HG03066 (cell line): ENCODE results near the gene SNHG17.
"Not testable (repeated sequence)": the region's sequence is repeated elsewhere in the genome, so short reads cannot be mapped to it uniquely, and the experiment has no call there.

Source experiments
- ATAC-seq: cut with Tn5 transposase; IDR thresholded peaks from one replicate; pipeline ENCODE4 v1.9.1; 2021; ENCODE audit warnings: low read depth; ENCODE audit not compliant: unreplicated experiment

Gene SNHG17

DNA sequence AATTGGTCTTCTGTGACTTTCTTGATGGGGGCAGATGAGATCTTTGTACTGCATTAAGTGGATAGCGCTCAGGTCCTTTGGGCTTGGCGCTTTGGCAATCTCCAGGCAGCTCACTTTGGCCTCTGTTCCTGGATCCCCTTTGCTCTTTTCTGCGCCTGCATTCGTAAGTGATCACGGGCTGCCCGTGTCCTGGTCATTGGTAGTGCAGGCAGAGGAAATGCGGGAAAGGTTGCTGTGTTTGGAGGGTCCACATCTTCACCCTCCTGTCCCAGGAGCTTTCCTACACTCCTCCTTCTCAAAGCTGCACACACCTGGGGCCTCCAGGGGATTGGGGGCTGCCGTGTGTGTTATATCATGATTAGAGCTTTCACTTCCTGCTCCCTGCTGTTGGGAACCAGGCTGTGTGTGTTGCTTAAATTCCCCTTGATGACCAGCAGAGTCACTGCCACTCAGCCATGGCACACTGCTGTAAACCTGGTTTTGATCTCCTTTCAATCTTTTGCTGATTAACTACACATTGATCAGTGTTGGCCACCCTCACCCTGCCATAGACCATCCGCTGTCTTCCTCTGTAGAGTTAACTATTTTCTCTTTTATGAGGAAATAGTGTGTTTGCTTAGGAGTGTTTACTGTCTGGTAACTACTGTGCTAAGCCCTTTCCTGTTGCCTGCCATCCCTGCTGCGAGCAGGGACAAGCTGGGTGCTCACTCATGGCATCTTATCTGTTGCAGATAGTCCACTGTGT is 13.0 kb upstream of the SNHG17 start:
- no peak for ATAC-seq

DNA sequence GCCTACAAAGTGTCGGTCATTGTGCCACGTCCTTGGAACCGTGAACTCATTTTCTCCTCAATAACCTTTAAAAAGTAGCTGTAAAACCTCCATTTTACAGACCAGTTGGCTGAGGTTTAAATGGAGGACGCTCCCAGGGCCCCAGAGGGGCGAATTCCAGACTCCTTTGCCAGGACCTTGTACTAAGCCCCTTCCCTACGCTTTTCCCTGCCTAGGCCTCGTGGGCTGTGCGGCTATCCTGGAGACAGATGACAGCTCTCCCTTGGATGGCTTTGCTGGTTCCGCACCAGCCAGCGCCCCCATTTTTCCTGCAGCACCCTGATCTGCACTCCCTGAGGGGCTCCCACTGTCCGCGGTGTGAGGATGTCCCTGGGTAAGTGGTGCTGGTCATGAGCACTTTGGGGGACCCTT is 12.1 kb upstream of the SNHG17 start:
- ATAC-seq = no peak

DNA sequence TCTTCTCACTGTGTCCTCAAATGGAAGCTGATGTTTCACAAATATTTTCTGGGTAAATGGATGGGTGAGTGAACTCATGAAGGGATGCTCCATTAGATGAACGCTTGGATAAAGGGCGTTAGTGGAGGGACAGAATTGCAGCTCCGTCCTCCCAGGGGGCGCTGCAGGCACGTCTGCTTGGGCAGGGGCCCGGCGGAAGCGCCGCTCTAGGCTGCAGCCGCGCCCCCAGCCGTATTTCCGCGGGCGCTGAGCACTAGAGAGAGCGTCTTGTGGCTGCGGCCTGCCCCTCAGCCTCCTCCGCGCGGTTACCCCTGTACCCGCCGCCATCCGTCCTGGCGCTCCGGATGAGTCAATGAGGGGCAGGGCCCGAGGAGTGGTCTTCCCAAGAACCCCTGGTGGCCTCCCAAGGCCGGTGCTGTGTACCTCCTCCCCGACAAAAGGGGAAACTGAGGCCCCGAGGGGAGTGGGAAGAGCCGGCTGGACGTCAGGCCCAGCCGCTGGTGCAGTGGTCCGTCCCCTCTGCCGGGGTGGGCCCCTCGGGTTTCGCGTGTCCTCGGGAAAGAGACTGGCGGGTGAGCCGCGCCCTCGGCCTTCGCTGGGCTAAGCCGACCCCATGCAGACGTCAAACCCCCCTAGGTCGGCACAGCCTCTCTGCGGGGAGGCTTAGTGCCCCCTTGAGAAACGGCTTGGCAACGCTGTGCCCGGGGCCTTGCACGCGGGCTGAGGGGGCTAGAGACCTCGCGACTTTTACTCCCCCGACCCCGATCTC is 11.5 kb upstream of the SNHG17 start:
- ATAC-seq = no peak

DNA sequence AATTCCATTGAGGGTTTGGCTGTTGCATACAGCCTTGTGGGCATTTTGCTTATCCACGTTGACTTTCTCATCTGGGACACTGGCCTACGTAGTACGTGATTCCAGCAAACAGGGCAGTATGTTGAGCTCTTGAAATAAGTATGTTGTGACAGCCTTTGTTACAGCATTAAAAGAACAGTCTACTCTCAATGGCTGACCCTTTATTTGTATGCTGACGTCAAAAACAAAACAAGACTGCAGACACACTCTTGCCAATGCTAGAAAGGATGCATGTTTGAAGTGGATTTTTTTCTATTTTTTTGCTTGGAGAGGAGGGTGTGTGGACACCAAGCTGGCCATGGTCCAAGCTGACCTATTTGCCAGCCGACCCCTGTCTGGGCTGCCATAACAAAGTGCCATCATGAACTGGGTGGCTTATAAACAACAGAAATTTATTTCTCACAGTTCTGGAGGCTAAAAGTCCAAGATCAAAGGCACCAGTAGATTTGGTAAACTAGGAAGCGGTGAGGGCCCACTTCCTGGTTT is 10.8 kb upstream of the SNHG17 start:
- ATAC-seq = no peak

DNA sequence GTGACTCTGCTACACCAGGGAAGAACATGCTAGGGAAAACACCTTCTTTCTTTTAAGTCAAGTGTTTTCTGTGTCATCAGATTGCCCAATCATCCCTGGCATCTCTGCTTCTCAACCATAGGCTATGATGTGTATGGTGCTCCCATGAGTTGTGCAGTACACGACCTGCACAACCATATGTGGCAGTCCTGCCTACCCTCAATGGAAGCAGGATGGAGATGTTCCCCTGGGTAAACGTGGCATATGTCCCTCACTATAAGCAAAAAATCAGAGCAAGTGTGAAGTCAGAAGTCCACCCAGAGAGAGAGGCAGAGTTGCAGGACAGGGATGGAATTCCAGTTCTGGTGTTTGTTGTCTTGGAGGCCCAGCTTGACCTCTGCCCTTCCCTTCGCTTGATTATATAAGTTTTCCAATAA is 10.3 kb upstream of the SNHG17 start:
- no peak for ATAC-seq

DNA sequence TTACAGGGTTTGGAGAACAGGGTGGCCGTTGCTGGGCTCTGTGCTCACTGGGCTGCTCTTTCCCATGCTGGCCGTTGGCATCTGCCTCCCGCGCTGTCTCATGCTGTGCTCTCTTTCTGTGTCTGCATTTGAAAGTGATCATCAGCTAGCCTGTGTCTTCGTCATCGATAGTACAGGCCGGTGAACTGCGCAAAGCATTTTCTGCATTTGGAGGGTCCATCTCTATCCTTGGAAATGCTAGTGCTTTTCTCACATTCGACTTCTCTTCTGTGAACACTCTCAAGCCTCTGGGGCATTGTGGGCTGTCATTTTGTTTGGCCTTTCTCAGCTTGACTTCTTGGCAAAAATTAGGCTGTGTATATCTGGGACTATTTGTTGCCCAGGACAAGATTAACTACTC is 6.8 kb upstream of the SNHG17 start:
- no peak for ATAC-seq

DNA sequence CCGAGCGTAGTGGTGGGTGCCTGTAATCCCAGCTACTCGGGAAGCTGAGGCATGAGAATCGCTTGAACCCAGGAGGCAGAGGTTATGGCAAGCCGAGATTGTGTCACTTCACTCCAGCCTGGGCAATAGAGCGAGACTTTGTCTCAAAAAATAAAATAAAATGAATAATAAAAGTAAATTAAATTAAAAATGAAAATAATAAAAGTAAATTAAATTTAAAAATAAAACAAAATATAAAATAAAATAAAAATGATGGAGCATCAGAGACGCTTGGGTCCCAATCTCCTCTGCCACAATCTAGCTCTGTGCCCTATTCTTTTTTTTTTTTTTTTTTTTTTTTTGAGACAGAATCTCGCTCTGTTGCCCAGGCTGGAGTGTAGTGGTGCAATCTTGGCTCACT is 6.0 kb upstream of the SNHG17 start:
- ATAC-seq = not testable (repeated sequence)

DNA sequence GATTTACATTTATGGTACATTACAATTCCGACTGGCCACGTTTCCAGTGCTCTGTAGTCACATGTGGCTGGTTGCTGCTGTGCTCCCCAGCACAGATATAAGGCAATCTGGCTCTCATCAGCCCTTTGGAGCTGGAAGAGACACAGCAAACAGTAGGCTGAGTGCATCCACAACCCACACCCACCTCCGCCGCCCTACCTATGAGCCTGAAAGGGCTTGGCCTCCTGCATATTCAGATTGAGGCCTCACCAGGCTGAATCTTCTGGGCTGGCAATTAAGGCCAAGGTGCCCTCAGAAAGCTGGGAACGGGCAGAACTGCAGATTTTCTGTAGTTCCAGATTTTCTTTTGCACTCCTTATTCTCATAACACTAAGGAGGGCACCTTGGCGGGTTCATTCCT is 2.7 kb upstream of the SNHG17 start:
- ATAC-seq = no peak

DNA sequence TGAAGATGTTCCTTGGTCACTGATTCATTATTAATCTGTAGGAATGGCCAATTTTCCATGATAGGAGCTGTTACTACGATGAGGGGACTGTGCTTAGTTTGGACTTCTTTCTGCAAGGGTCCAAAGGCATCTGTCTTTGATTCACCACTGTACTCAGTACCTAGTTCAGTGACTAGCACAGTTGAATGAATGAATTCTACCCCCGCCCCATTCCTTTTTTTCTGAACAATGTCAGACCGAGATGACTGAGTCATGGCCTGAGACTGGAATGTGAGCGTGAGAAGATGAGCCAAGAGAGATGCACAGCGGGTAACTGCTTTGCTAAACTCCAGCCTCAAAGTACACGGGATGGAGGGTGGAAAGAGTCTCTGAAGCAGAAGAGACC is 419 bp upstream of the SNHG17 start:
- ATAC-seq = no peak

DNA sequence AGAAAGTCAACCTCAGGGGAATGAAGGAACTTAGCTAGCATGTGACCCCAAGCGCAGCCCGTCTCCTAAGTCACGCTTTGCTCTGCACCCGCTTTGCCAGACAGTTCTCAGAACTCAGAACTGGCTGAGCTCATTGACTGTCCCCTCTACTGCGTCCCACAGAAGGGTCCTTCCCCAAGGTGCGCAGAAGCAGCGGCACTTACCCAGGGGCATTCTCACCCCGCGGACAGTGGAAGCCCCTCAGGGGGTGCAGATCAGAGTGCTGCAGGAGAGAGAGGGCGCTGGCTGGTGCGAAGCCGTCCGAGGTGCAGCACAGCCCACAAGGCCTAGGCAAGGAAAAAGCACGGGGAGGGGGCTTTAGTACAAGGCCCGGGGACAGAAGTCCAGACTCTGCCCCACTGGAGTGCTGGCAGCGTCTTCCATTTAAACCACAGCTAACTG is 807 bp downstream of the SNHG17 start:
- ATAC-seq = no peak

DNA sequence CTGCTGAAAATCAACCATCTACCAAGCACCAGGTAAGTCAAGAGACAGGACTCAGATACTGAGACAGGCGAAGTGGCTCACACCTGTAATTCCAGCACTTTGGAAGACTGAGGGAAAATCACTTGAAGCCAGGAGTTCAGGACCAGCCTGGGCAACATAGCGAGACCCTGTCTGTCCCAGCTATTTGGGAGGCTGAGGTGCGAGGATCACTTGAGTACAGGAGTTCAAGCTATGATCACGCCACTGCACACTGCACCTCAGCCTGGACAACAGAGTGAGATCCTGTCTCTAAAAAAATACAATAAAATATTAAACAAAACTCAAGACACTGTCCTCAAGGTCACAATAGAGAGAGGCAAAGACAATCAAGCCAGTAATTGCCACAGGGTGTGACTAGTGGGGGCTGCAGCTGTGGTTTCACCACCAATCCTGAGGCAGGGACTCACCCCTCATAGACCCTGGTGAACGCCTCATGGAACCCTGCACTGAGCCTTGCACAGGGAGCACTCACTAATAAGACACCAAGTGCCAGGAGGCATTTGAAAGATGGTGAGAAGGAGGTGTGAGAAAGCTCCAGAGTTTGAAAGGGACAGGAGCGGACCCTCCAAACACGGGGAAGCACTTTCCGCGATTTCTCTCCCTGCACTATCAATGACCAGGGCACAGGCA is 1.7 kb downstream of the SNHG17 start:
- ATAC-seq = no peak

DNA sequence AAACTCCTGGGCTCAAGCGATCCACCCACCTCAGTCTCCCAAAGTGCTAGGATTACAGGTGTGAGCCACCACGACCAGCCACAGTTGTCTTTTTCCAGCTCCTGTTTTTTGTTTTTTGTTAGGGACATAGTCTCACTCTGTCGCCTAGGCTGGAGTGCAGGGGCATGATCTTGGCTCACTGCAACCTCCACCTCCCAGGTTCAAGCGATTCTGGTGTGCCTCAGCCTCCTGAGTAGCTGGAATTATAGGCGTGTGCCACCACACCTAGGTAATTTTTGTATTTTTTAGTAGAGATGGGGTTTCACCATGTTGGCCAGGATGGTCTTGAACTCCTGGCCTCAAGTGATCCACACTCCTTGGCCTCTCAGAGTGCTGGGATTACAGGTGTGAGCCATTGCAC is 2.3 kb downstream of the SNHG17 start:
- ATAC-seq = not testable (repeated sequence)

DNA sequence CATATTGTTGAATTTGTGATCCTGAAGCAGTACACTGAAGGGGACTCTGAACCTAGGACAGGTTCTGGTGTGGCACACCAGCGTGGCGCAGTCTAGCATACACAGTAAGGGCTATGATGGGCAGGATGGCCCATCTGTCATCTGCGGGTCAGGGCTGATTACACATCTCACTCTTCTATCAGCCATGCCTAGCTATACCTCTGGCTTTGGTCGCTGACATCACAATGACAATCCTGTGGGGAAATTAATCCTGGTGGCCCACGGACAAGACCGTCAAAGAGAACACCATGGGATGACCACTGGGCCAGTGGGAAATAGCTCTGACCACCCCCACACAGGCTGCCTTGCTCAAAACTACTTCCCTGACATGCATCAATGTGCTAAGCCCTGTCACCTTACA is 2.8 kb downstream of the SNHG17 start:
- no peak for ATAC-seq

DNA sequence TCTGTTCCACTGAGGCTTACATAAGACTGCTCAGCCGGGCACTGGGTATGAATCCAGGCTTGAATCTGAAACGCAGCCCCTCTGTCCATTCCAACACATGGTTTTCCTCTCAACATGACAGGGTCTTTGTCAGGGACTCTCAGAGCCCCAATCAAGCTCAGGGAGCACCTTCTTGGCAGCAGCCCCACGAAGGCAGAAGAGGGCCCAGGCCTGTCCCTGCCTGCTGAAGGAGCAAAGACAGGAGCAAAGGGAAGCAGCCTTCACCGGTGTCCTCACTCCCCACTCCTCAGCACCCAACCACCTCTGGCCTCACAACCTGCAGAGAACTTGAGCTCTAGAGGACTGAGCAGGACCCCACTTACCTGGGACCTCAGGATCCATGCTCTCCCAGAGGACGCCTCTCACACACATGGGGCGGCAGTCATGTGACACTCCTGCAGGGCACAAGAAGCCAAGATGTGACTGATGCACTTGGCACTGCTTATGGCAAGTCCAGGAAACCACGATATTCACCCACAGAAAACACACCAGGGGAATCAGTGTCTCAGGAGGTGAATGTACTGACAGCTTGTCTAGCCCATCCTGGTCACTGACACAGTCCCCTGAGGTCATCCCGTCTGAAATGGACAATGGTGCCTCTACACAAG is 4.3 kb downstream of the SNHG17 start:
- no peak for ATAC-seq

DNA sequence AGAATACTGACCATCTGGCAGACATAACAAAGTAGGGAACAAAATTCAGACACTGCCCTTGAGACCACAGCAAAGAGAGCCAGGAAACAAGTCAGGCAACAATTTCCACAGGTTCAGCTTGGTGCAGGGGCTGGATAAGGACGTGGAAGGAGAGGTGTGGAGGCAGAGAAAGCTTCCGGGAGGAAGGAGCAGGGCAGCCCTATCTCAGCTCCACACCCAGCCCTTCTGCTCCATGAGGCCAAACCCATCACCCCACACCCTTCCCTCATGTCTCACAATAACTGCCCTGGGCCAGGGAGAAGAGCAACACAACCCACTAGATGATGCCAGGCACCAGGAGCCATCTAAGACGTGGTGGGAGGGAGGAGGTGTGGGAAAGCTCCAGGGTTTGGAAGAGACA is 5.8 kb downstream of the SNHG17 start:
- ATAC-seq = no peak

DNA sequence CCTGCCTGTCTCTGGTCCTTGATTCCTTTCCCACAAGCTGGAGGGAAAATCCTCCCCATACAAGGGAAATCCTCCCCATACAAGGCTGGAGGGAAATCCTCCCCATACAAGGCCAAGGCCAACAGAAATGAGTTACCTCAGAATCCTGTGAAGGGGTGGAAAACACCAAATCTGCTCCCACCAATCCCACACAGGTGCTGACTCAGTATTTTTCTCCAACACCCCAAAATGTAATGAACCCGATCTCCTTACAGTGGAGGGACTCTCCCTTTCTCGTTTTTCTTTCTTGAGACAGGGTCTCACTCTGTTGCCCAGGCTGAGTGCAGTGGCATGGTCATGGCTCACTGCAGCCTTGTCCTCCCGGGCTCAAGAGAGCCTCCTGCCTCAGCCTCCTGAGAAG is 6.3 kb downstream of the SNHG17 start:
- ATAC-seq = no peak

DNA sequence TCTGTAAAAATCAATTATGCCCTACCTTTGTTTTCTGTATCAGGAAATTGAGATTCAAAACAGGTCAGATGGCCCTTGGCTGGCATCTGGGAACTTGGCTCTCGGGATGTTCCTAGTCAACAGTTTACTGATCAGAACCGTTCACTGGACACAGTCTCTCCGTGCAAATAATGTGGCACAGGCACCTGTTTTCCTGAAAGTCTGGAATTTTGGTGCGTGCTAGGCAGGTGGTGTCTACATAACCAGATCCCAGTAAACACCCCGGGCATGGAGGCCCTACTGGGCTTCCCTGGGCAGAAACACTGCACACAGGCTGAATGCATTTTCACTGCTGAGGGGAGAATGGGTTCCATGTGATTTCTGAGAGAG is 7.5 kb downstream of the SNHG17 start:
- no peak for ATAC-seq

DNA sequence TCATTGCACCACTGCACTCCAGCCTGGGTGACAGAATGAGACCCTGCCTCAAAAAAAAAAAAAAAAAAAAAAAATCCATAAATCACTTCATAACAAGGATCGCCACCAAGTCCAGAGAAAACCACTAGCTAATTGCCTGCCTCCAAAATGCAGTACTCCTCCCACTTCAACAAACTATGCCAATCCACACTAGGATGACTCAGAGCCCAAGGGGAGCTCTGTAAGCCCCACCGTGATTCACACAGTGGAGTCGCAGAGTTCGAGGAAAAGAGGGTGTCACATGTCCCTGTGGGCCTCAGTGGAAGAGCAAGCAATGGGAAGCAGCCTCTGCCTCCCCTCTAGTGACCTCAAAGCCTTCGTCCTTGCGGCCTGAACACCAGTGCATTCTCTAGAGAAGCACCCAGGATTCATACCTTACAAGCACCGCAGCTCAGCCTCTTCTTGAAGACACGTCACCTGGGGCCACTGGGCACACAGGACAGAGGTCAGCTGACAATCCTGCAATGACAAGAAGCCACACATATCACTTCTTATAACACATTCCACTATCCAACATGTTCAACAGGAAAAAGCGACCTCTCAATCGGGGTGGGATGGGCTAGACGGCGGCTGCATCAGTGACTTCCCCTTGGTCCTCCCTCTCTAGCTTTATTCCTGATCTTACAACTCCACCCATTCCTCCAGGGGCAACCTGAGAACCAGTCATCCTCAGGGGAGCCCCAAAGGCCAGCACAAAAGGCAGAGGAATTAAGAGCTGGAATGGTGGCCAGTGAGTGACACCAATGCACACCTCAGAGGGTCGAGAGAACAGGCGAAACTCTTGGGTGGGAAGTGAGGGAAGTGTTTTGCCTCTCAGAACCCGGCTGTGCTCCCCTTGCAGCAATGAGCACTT is 8.9 kb downstream of the SNHG17 start:
- no peak for ATAC-seq

DNA sequence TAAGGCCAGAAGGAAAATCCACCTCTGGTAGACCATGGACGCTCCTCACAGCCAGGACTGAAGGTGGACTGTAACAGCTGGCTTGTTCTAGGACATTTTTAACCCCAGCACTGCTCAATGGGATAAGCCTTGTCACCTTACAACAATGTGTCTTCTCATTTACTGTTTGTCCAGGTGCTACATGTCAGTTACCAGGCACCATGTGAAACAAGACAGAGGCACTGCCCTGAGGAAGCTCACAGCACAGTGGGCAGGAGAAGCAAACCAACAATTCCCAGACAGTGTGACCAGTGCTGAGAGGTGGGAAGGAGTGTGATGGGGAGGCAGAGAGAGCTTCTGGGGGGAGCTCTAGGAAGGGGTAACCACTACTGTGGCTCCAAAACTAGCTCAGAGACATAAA is 10.7 kb downstream of the SNHG17 start:
- no peak for ATAC-seq

DNA sequence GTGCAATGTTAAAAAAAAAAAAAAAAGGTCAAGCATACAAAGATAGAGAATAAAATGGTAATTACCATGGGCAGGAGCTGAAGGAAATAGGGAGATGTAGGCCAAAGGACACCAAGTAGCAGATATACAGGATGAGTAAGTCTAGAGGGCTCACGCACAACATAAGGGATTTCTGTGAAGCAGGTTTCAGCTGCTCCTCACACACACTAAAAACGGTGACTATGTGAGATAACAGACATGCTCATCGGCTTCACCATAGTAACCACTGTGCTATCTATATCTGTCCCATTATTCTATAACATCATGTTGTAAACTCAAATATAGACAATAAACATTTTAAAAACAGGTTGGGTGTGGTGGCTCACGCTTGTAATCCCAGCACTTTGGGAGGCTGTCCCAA is 11.6 kb downstream of the SNHG17 start:
- no peak for ATAC-seq
